ENCODE data around the gene AK8.

- TF ChIP-seq CTCF (IDR thresholded peaks at IDR 0.05 in 2 of 3, conservative IDR thresholded peaks at IDR 0.05 in 1 of 3; ENCODE audit: borderline replicate concordance in 1 of 3, insufficient read depth in 1 of 3, low read depth in 2 of 3, low read length in 2 of 3) (no peak), EZH2phosphoT487 (IDR thresholded peaks at IDR 0.05; ENCODE audit: borderline replicate concordance) (no peak), RAD21 (IDR thresholded peaks at IDR 0.05; ENCODE audit: low read depth) (no peak), POLR2A (IDR thresholded peaks at IDR 0.05; ENCODE audit: borderline replicate concordance, extremely low read depth, insufficient read depth, insufficient read length) (no peak), FOSL1 (IDR thresholded peaks at IDR 0.05; ENCODE audit: low read depth) (no peak), SP1 (IDR thresholded peaks at IDR 0.05; ENCODE audit: low read depth) (no peak), YY1 (IDR thresholded peaks at IDR 0.05; ENCODE audit: extremely low read depth, insufficient replicate concordance, low read depth, low read length) (no peak), EZH2 (IDR thresholded peaks at IDR 0.05) (no peak), JUND (IDR thresholded peaks at IDR 0.05) (no peak)
- TF ChIP-seq, protein P1, sequence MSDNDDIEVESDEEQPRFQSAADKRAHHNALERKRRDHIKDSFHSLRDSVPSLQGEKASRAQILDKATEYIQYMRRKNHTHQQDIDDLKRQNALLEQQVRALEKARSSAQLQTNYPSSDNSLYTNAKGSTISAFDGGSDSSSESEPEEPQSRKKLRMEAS (IDR thresholded peaks at IDR 0.05) = no peak
These were observed 125.0 kb downstream of the AK8 start for GRCh38 chr9:132752877-132753592.
